ENCODE data around the gene AP4M1.

AP4M1 gene

DNA sequence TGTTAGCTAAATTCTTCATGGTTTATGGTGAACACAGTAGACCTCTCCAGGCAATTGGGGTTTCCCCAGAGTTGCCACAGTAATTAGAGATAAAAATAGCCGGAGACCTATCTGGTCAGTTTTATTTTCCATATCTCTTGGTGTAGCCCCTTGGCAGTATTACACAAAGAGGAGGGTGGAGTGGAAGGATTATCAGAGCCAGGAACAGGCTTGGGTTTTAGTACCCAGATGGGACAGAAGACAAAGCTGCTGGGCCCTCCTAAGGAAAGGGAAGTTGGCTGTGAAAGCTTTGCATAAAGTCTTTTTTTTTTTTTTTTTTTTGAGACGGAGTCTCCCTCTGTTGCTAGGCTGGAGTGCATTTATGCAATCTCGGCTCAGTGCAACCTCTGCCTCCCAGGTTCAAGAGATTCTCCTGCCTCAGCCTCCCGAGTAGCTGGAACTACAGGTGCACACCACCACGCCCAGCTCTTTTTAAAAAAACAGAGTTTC lies 42.1 kb upstream of the AP4M1 start (continued):
- TF ChIP-seq, protein P1, sequence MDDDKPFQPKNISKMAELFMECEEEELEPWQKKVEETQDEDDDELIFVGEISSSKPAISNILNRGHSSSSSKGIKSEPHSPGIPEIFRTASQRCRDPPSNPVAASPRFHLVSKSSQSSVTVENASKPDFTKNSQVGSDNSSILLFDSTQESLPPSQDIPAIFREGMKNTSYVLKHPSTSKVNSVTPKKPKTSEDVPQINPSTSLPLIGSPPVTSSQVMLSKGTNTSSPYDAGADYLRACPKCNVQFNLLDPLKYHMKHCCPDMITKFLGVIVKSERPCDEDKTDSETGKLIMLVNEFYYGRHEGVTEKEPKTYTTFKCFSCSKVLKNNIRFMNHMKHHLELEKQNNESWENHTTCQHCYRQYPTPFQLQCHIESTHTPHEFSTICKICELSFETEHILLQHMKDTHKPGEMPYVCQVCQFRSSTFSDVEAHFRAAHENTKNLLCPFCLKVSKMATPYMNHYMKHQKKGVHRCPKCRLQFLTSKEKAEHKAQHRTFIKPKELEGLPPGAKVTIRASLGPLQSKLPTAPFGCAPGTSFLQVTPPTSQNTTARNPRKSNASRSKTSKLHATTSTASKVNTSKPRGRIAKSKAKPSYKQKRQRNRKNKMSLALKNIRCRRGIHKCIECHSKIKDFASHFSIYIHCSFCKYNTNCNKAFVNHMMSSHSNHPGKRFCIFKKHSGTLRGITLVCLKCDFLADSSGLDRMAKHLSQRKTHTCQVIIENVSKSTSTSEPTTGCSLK (tag by site-specific recombination; IDR thresholded peaks at IDR 0.05): no peak
- TF ChIP-seq FEZF1 (tag by site-specific recombination; IDR thresholded peaks at IDR 0.05) (no peak), IKZF3 (tag by site-specific recombination; IDR thresholded peaks at IDR 0.05) (no peak), SETDB1 (IDR thresholded peaks at IDR 0.05; ENCODE audit: insufficient read length, low read length) (no peak), ZNF600 (tag by site-specific recombination; IDR thresholded peaks at IDR 0.05) (no peak)

DNA sequence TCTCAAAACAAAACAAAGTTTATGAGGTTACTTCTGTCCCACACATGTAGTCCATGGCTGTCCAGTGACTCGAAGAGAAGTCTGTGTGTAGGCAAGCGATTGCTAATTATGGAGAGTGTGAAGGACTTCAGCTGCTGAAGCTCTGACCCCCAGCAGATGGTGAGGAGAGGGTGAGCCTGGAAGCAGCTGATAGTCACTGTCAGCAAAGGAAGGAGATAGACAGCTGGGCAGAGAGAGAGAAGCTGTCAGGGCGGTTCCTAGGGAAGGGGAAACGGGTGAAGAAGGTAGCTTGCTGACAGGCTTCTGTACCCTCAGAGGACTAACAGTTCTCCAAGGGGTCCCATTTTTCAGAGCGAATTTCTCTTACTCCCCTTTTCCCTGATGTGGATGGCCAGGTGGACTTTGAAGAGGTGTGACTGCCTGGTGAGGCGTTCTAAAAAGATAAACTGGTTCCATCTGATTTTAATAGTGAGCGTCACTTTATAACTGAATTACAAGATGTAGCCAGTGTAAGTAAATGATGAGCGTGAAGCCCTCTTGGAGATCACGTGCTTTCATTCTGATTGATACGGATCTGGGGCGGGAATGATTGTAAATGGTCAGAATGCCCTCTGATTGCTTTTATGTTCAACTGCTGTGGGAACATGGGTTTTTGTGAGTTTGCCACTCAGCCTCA lies 39.8 kb upstream of the AP4M1 start:
- Histone ChIP-seq H3K36me3 (ENCODE audit: control insufficient read depth in 2 of 2, insufficient read depth in 1 of 2, low read length in 2 of 2) (peaks cover 45 to 52% of the 10 kb centered on the region in 2 experiments), H3K27ac (ENCODE audit: extremely low read depth, low read depth, low read length) (no peak overlapping the region), H3K4me1 (ENCODE audit: control insufficient read depth, insufficient read depth, low read length) (no peaks in the 10 kb centered on the region), H3K9me3 (ENCODE audit: control insufficient read depth, insufficient read depth, low read depth, low read length) (no peaks in the 10 kb centered on the region), H3K4me3 (ENCODE audit: low read depth, low read length) (no peak overlapping the region)
- ChIA-PET POLR2A (interaction anchor here (0.9 to 1.5 kb wide), 2 partner anchors 12 to 65 kb away, joined by 5 read pairs; partner anchors contain the start of genes MBLAC1 and ZSCAN21), CTCF (interaction anchor here (0.6 kb wide), 1 partner anchor 70 kb away, joined by 3 read pairs; no protein-coding TSS in a partner anchor)
- TF ChIP-seq ZNF561 (tag by site-specific recombination; IDR thresholded peaks at IDR 0.05; ENCODE audit: borderline replicate concordance): no peak
- peak; percentile 48; the same call in 1 of the 2 replicates for TF ChIP-seq ZNF600 (tag by site-specific recombination; IDR thresholded peaks at IDR 0.05)

DNA sequence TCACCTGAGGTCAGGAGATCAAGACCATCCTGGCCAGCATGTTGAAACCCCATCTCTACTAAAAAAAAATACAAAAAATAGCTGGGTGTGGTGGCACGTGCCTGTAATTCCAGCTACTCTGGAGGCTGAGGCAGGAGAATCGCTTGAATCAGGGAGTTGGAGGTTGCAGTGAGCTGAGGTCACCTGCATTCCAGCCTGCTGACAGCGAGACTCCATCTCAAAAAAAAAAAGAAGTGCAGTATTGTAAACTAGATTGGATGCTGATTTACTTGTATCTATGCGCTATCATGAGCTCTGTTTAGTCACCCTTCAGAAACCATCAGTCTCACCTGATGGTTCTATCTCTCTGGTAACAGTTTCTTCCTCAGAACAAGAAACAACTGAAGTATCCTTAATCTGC lies 38.1 kb upstream of the AP4M1 start:
- Histone ChIP-seq H3K36me3 (ENCODE audit: control insufficient read depth in 2 of 2, insufficient read depth in 1 of 2, low read length in 2 of 2) (peaks cover 35% of the 10 kb centered on the region in 2 experiments), H3K4me3 (ENCODE audit: low read depth, low read length) (no peak overlapping the region), H3K4me1 (ENCODE audit: control insufficient read depth, insufficient read depth, low read length) (no peaks in the 10 kb centered on the region), H3K9me3 (ENCODE audit: control insufficient read depth, insufficient read depth, low read depth, low read length) (no peaks in the 10 kb centered on the region), H3K27ac (ENCODE audit: extremely low read depth, low read depth, low read length) (no peak overlapping the region)
- ChIA-PET POLR2A (interaction anchor here (0.5 kb wide), 2 partner anchors 37 to 38 kb away, joined by 3 read pairs; no protein-coding TSS in a partner anchor), CTCF (interaction anchor here (0.6 to 1.1 kb wide), 2 partner anchors 10 to 212 kb away, joined by 3 to 4 read pairs; no protein-coding TSS in a partner anchor)
- TF ChIP-seq KLF10 (tag by site-specific recombination; IDR thresholded peaks at IDR 0.05) (no peak), ZNF621 (tag by site-specific recombination; IDR thresholded peaks at IDR 0.05) (no peak), ZNF529 (tag by site-specific recombination; IDR thresholded peaks at IDR 0.05; ENCODE audit: insufficient replicate concordance) (no peak), ZNF350 (tag by site-specific recombination; IDR thresholded peaks at IDR 0.05) (no peak), ZNF423 (tag by site-specific recombination; IDR thresholded peaks at IDR 0.05) (no peak), ZNF354C (tag by site-specific recombination; IDR thresholded peaks at IDR 0.05; ENCODE audit: borderline replicate concordance, low read depth) (no peak)
- TF ChIP-seq, protein P2, sequence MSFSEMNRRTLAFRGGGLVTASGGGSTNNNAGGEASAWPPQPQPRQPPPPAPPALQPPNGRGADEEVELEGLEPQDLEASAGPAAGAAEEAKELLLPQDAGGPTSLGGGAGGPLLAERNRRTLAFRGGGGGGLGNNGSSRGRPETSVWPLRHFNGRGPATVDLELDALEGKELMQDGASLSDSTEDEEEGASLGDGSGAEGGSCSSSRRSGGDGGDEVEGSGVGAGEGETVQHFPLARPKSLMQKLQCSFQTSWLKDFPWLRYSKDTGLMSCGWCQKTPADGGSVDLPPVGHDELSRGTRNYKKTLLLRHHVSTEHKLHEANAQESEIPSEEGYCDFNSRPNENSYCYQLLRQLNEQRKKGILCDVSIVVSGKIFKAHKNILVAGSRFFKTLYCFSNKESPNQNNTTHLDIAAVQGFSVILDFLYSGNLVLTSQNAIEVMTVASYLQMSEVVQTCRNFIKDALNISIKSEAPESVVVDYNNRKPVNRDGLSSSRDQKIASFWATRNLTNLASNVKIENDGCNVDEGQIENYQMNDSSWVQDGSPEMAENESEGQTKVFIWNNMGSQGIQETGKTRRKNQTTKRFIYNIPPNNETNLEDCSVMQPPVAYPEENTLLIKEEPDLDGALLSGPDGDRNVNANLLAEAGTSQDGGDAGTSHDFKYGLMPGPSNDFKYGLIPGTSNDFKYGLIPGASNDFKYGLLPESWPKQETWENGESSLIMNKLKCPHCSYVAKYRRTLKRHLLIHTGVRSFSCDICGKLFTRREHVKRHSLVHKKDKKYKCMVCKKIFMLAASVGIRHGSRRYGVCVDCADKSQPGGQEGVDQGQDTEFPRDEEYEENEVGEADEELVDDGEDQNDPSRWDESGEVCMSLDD (tag by site-specific recombination; IDR thresholded peaks at IDR 0.05): no peak
- TF ChIP-seq, protein P3, sequence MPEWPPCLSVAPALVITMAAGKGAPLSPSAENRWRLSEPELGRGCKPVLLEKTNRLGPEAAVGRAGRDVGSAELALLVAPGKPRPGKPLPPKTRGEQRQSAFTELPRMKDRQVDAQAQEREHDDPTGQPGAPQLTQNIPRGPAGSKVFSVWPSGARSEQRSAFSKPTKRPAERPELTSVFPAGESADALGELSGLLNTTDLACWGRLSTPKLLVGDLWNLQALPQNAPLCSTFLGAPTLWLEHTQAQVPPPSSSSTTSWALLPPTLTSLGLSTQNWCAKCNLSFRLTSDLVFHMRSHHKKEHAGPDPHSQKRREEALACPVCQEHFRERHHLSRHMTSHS (tag by site-specific recombination; IDR thresholded peaks at IDR 0.05): no peak
